ENCODE data around the gene TUT4.

GRCh38 chr1:52463891-52464290, 89.0 kb downstream of the TUT4 start:
- no peak for TF ChIP-seq EZH2 (IDR thresholded peaks at IDR 0.05; ENCODE audit: borderline replicate concordance, low read length)
- no peak for TF ChIP-seq CTCF (IDR thresholded peaks at IDR 0.05; ENCODE audit: low read length)
